ENCODE results near the gene MATCAP1.

MATCAP1 gene

DNA sequence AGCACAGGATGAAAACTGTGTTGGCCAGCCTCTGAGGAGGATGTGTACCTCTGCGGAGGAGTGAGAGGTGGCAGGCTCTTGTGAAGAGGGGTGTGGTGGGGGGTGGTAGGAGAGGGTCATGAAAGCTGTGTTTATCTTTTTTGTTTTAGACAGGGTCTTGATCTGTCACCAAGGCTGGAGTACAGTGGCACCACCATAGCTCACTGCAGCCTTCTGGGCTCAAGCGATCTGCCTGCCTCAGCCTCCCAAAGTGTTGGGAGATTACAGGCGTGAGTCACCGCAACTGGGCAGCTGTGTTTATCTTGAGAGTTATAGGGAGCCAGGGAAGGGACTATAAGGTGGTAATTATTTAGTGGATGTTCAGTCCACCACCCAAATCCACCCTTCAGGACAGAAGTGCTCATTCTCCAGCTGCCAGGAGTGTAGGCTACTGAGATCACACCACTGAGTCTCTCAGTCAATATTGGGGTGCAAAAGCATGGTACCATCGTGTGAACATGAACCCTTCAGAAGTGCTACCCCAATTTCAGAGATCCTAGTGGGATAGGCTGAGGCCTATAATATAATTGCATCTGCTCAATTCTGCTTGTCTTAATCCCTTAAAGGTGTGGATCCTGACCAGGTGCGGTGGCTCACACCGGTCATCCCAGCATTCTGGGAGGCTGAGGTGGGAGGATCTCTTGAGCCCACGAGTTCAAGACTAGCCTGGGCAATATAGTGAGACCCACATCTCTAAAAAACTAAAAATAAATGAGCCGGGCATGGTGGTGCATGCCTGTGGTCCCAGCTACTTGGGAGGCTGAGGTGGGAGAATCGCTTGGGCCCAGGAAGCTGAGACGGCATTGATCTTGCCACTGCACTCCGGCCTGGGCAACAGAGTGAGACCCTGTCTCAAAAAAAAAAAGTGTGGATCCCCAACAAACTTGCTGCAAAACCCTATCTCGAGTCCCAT, 7.0 kb upstream of the MATCAP1 start:
- DNase-seq: no peak

- DNase-seq: no peak
These were observed 6.3 kb upstream of the MATCAP1 start, which contains the start of gene EXOC3L1 for GRCh38 chr16:67190041-67190440. Gene EXOC3L1 (minus strand): TSS chr16:67190136. CDS start chr16:67189676, 460 bp downstream.

DNA sequence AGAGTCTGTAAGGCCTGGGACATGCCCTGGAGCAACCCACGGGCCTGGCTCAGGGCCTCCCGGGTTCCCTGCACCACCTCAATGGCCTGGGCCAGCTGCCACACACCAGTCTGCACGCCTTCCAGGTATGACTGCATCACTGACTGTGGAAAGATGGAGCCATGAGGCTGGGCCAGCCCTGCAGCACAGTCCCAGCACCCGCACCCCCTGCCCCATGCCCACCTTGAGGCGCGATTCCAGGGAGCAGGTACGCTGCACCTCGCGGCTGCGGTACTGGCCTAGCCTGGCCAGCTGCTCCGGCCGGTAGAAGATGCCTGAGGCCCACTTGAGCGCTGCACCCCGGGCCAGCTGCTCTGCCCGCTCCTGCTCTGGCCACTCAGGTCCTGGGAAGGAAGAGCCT, 5.0 kb upstream of the MATCAP1 start:
- no peak for DNase-seq

GRCh38 chr16:67188323-67188722, 4.6 kb upstream of the MATCAP1 start:
- no peak for DNase-seq

GRCh38 chr16:67187175-67187890, 3.6 kb upstream of the MATCAP1 start:
- DNase-seq: no peak

DNA sequence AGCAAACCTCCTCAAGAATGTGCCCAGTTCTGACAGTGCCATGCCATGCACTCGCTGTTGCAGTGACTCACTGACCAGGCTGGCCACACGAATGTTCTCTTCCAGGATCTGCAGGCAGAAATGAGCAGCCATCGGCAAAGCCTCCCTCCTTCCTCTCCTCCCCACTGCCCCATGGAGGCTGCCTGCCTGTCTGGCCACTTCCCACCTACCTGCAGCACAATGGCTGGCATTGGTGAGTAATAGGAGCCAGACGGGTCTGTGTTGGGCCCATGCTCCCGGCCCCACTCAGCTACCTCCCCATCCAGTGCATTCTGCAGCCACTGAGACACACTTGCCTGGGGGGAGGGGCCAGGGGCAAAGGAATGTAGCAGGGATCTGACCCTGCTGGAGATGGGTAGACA, 2.8 kb upstream of the MATCAP1 start:
- no peak for DNase-seq

- DNase-seq: no peak
These were observed 1.9 kb upstream of the MATCAP1 start for GRCh38 chr16:67185651-67186134.

- peak; percentile 6 for DNase-seq
These were observed 1.4 kb upstream of the MATCAP1 start for GRCh38 chr16:67184995-67185650.

- DNase-seq: no peak
These were observed 761 bp upstream of the MATCAP1 start for GRCh38 chr16:67184453-67184994.

DNA sequence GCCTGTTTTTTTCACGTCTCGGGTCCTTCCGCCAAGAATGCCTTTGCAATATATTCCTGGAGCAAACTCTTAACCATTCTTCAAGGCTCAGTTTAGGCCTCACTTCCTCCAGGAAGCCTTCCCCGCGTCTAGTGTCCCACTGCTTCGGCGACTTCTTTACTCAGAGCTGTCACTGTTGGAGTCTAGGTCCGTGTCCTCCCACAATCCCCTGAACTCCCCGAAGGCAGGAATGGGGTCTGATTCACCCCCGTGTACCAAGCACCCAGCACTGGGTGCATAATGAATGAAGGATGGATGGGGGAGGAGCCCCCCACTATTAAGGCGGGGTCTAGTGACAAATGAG, 508 bp downstream of the MATCAP1 start:
- no peak for DNase-seq

- DNase-seq: no peak
These were observed 1.5 kb downstream of the MATCAP1 start for GRCh38 chr16:67182288-67182687.

DNA sequence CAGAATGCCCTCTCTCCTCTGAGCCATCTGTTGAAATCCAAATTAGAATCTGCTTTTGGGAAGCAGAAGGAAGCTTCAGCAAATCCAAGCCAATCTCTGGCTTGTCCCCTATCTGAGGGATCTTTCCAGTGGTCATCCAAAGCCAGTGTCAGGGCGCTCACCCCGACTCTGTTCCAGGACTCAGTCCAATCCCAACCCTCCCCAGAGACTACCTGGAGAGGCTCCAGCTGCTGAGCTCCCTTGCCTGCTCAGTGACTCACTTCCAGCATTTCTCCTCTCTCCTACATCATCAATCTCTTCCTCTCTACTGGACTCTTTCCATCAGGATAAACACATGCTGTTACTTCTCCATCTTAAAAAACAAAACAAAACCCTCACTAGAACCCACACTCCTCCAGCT, 2.4 kb downstream of the MATCAP1 start:
- DNase-seq: no peak

DNA sequence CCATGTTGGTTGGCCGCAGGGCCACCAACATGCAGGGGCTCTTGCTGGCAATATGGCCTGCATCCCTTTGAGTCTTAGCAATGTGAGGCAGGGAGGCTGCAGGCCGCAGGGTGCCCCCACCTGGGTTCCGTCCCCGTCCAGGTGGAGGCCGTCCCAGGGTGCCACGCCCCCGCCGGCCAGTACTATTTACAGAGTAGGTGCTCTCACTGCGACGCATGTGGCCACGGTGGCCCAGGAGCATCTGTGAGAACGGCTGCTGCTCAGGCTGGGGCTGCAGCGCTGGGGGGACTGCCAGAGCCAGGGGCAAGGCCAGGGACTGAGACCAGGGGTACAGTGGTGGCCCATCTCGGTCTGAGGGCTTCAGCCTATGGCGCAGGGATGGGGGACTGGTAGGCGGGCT, 3.6 kb downstream of the MATCAP1 start:
- DNase-seq: no peak

- no peak for DNase-seq
These were observed 4.2 kb downstream of the MATCAP1 start for GRCh38 chr16:67179421-67180080.

- no peak for DNase-seq
These were observed 5.7 kb downstream of the MATCAP1 start for GRCh38 chr16:67177743-67178699.

- no peak for DNase-seq
These were observed 7.1 kb downstream of the MATCAP1 start for GRCh38 chr16:67176662-67177061.

- no peak for DNase-seq
These were observed 9.0 kb downstream of the MATCAP1 start for GRCh38 chr16:67174706-67175231.

DNA sequence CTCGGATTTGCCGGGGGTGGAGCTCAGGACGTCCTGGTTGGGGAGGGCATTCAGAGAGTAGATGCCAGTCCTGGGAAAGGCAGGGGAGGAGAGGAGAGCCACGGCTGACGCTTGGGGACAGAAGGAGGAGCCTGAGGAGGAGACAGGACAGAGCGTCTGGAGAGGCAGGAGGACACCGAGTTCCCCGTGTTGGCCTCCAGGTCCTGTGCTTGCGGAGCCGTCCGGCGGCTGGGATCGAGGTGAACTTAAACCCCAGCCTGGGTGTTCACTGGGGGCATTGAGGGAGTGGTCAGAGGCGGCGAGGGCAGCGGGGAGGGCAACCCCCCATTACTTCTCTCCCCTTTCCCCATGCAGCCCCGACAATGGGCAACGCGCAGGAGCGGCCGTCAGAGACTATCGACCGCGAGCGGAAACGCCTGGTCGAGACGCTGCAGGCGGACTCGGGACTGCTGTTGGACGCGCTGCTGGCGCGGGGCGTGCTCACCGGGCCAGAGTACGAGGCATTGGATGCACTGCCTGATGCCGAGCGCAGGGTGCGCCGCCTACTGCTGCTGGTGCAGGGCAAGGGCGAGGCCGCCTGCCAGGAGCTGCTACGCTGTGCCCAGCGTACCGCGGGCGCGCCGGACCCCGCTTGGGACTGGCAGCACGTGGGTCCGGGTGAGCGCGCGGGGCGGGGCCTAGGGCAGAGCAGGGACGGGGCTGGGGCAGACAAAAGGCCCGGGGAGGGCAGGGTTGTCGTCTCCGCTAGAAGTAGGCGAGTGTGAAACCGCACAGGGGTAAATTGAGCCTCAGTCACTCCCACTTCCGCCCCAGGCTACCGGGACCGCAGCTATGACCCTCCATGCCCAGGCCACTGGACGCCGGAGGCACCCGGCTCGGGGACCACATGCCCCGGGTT, 9.7 kb downstream of the MATCAP1 start:
- peak; percentile 54 for DNase-seq

DNA sequence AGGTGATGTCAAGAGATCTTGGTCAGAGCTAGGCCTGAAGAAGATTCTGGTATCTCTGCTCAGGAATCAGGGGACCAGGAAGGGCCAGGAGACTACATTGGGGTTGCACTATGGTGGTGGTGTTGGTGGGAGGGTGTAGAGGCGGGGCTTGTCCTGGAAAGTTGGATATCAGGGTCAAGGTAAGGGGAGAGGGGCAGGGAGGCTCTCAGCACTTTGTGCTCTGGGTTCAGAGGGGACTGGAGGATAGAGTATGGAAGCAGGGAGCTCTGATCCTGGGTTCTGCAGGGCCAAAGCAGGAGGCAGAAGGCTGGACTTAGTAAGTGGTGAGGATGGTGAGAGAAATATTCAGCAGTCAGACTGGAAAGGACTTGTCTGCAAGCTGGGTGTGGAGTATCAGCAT, 10.4 kb downstream of the MATCAP1 start:
- DNase-seq: no peak

Data from NCI-H1694 treated with DMSO at 0.1 percent for 48 hours (cell line).